Osteoblast (primary cell): ENCODE results near the gene PARD3. TPM values are rescaled to one million over a fixed set of nuclear protein-coding genes. Genes with fewer than 3 reads are reported as not detected.

Source experiments
- DNase-seq: peaks from one replicate; pipeline ENCODE4 v3.0.0; 2011; ENCODE audit warnings: low spot score, mixed read lengths; ENCODE audit not compliant: insufficient read length; ENCODE audit errors: missing footprints
- H2AFZ ChIP-seq: 2 replicates; pipeline ENCODE4 v1.6.0; 2011; ENCODE audit warnings: mild to moderate bottlenecking, low read length
- H3K27ac ChIP-seq: 2 replicates; pipeline ENCODE4 v1.5.1; 2011; ENCODE audit warnings: mild to moderate bottlenecking, low read depth, low read length, moderate library complexity
- H3K27me3 ChIP-seq: 2 replicates; pipeline ENCODE4 v1.6.0; 2012; ENCODE audit warnings: mild to moderate bottlenecking, control low read depth, inconsistent platforms, low read length, moderate library complexity; ENCODE audit not compliant: insufficient read depth
- H3K36me3 ChIP-seq: 2 replicates; pipeline ENCODE4 v1.5.1; 2011; ENCODE audit warnings: mild to moderate bottlenecking, low read length, control low read depth, moderate library complexity; ENCODE audit not compliant: insufficient read depth
- H3K4me1 ChIP-seq: 2 replicates; pipeline ENCODE4 v1.5.1; 2011; ENCODE audit warnings: mild to moderate bottlenecking, low read length, control low read depth, moderate library complexity; ENCODE audit not compliant: insufficient read depth
- H3K4me2 ChIP-seq: 2 replicates; pipeline ENCODE4 v1.6.0; 2011; ENCODE audit warnings: mild to moderate bottlenecking, low read length; ENCODE audit not compliant: insufficient read depth
- H3K4me3 ChIP-seq: fragments of 200-600 bp; sonication (generic); 3 replicates; pipeline ENCODE4 v1.5.1; 2012; ENCODE audit warnings: mild to moderate bottlenecking, low read length, inconsistent platforms; ENCODE audit not compliant: insufficient read depth
- H3K79me2 ChIP-seq: 2 replicates; pipeline ENCODE4 v1.6.0; 2012; ENCODE audit warnings: mild to moderate bottlenecking, low read length, control low read depth, inconsistent platforms; ENCODE audit not compliant: insufficient read depth
- H3K9me3 ChIP-seq: 2 replicates; pipeline ENCODE4 v1.5.1; 2011; ENCODE audit warnings: low read depth, low read length, control low read depth
- H4K20me1 ChIP-seq: 2 replicates; pipeline ENCODE4 v1.6.0; 2012; ENCODE audit warnings: mild to moderate bottlenecking, low read length, control low read depth; ENCODE audit not compliant: insufficient read depth
- total RNA-seq: library from RNA; depleted of rRNA; stranded (reverse); fragments of >200 nt; gene quantifications from 2 replicates; pipeline ENCODE4 v1.2.3, GENCODE V29; 2012
- TF ChIP-seq, protein P1 (sequence below): IDR thresholded peaks from 2 replicates; pipeline ENCODE4 v1.5.1; 2011; ENCODE audit warnings: mild to moderate bottlenecking, low read depth, low read length, moderate library complexity; ENCODE audit errors: extremely low read depth

PARD3 gene
- total RNA-seq, 1 donor = 71.7 TPM

- Histone ChIP-seq H3K79me2 (peaks cover 38% of the 10 kb centered on the region), H3K4me2 (no peak overlapping the region), H3K27me3 (no peaks in the 10 kb centered on the region), H3K36me3 (no peaks in the 10 kb centered on the region), H4K20me1 (no peaks in the 10 kb centered on the region), H3K4me3 (no peak overlapping the region), H3K4me1 (peaks cover 29% of the 10 kb centered on the region), H3K27ac (no peak overlapping the region), H3K9me3 (no peaks in the 10 kb centered on the region), H2AFZ (no peak overlapping the region)
- no peak for DNase-seq
- TF ChIP-seq, protein P1, sequence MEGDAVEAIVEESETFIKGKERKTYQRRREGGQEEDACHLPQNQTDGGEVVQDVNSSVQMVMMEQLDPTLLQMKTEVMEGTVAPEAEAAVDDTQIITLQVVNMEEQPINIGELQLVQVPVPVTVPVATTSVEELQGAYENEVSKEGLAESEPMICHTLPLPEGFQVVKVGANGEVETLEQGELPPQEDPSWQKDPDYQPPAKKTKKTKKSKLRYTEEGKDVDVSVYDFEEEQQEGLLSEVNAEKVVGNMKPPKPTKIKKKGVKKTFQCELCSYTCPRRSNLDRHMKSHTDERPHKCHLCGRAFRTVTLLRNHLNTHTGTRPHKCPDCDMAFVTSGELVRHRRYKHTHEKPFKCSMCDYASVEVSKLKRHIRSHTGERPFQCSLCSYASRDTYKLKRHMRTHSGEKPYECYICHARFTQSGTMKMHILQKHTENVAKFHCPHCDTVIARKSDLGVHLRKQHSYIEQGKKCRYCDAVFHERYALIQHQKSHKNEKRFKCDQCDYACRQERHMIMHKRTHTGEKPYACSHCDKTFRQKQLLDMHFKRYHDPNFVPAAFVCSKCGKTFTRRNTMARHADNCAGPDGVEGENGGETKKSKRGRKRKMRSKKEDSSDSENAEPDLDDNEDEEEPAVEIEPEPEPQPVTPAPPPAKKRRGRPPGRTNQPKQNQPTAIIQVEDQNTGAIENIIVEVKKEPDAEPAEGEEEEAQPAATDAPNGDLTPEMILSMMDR = no peak
Observed at GRCh38 chr10:34705563-34705962, 109.5 kb downstream of the PARD3 start.

GRCh38 chr10:34704526-34705184, 110.4 kb downstream of the PARD3 start:
- TF ChIP-seq, protein P1 = no peak
- H3K27me3 ChIP-seq = no peaks in the 10 kb centered on the region
- H3K36me3 ChIP-seq = no peaks in the 10 kb centered on the region
- H3K4me3 ChIP-seq = no peak overlapping the region
- peaks cover 29% of the 10 kb centered on the region for H3K4me1 ChIP-seq
- DNase-seq = no peak
- peaks cover 41% of the 10 kb centered on the region for H3K79me2 ChIP-seq
- H4K20me1 ChIP-seq = no peaks in the 10 kb centered on the region
- no peaks in the 10 kb centered on the region for H3K9me3 ChIP-seq
- H2AFZ ChIP-seq = no peak overlapping the region
- H3K27ac ChIP-seq = no peak overlapping the region
- H3K4me2 ChIP-seq = peak overlapping the region; percentile 40

GRCh38 chr10:34702982-34703381, 112.1 kb downstream of the PARD3 start:
- H3K27me3 ChIP-seq = no peaks in the 10 kb centered on the region
- no peak overlapping the region for H3K4me3 ChIP-seq
- no peaks in the 10 kb centered on the region for H4K20me1 ChIP-seq
- no peaks in the 10 kb centered on the region for H3K9me3 ChIP-seq
- H3K4me2 ChIP-seq = no peak overlapping the region
- H3K27ac ChIP-seq = no peak overlapping the region
- DNase-seq = no peak
- H3K79me2 ChIP-seq = peaks cover 42% of the 10 kb centered on the region
- no peak overlapping the region for H2AFZ ChIP-seq
- peaks cover 42% of the 10 kb centered on the region for H3K4me1 ChIP-seq
- no peaks in the 10 kb centered on the region for H3K36me3 ChIP-seq
- TF ChIP-seq, protein P1 = no peak

GRCh38 chr10:34702093-34702937, 112.8 kb downstream of the PARD3 start:
- no peaks in the 10 kb centered on the region for H3K9me3 ChIP-seq
- H3K27me3 ChIP-seq = no peaks in the 10 kb centered on the region
- H2AFZ ChIP-seq = no peak overlapping the region
- no peak overlapping the region for H3K4me2 ChIP-seq
- H3K4me1 ChIP-seq = peaks cover 42% of the 10 kb centered on the region
- no peaks in the 10 kb centered on the region for H4K20me1 ChIP-seq
- H3K4me3 ChIP-seq = no peak overlapping the region
- peaks cover 48% of the 10 kb centered on the region for H3K79me2 ChIP-seq
- DNase-seq = no peak
- no peak overlapping the region for H3K27ac ChIP-seq
- TF ChIP-seq, protein P1 = no peak
- no peaks in the 10 kb centered on the region for H3K36me3 ChIP-seq
